Activated naive CD4-positive, alpha-beta T cell treated with anti-CD3 and anti-CD28 coated beads, Interleukin-2, amount 50 U/mL, for 24 hours (primary cell): Measurements from ENCODE around the gene C6orf52.

ENCODE experiments used
- H3K27ac Mint-ChIP-seq: one replicate; pipeline ENCODE4 v1.8.0; 2021; ENCODE audit warnings: mild to moderate bottlenecking, mixed read lengths
- H3K27me3 Mint-ChIP-seq: one replicate; pipeline ENCODE4 v1.8.0; 2021; ENCODE audit warnings: mixed read lengths
- H3K36me3 Mint-ChIP-seq: one replicate; pipeline ENCODE4 v1.8.0; 2021; ENCODE audit warnings: mixed read lengths
- H3K4me1 Mint-ChIP-seq: one replicate; pipeline ENCODE4 v1.8.0; 2021; ENCODE audit warnings: mixed read lengths
- H3K4me3 Mint-ChIP-seq: one replicate; pipeline ENCODE4 v1.8.0; 2021; ENCODE audit warnings: mild to moderate bottlenecking, mixed read lengths
- H3K9me3 Mint-ChIP-seq: one replicate; pipeline ENCODE4 v1.8.0; 2021; ENCODE audit warnings: mixed read lengths

Gene C6orf52

GRCh38 chr6:10633216-10633615, 61.2 kb downstream of the C6orf52 start:
- H3K9me3 Mint-ChIP-seq, result no peaks in the 10 kb centered on the region
- no peaks in the 10 kb centered on the region for H3K36me3 Mint-ChIP-seq
- H3K4me3 Mint-ChIP-seq, result no peak overlapping the region
- H3K4me1 Mint-ChIP-seq, result no peaks in the 10 kb centered on the region
- no peak overlapping the region for H3K27ac Mint-ChIP-seq
- peaks cover 3% of the 10 kb centered on the region for H3K27me3 Mint-ChIP-seq

DNA sequence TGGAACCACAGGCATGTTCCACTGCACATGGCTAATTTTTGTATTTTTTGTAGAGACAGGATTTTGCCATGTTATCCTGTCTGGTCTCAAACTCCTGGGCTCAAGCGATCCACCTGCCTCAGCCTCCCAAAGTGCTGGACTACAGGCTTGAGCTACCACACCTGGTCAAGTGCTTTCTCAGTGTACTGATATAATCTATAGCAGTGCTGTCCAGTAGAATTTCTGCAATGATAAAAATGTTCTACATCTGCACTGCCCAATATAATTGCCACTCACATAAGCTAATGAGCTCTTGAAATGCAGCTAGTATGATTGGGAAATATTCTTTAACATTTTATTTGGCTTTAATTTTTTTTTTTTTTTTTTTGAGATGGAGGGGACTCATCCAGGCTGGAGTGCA, 64.2 kb downstream of the C6orf52 start:
- H3K4me1 Mint-ChIP-seq, result no peaks in the 10 kb centered on the region
- H3K27ac Mint-ChIP-seq, result no peak overlapping the region
- no peaks in the 10 kb centered on the region for H3K9me3 Mint-ChIP-seq
- H3K4me3 Mint-ChIP-seq, result no peak overlapping the region
- H3K36me3 Mint-ChIP-seq, result peaks cover 2% of the 10 kb centered on the region
- H3K27me3 Mint-ChIP-seq, result no peaks in the 10 kb centered on the region

GRCh38 chr6:10627800-10628199, 66.6 kb downstream of the C6orf52 start:
- Mint-ChIP-seq H3K4me3 (no peak overlapping the region), H3K4me1 (no peaks in the 10 kb centered on the region), H3K27ac (no peak overlapping the region), H3K36me3 (peaks cover 14% of the 10 kb centered on the region), H3K27me3 (no peaks in the 10 kb centered on the region), H3K9me3 (no peaks in the 10 kb centered on the region)

GRCh38 chr6:10626154-10626741, 68.2 kb downstream of the C6orf52 start:
- H3K9me3 Mint-ChIP-seq, result no peaks in the 10 kb centered on the region
- peaks cover 22% of the 10 kb centered on the region for H3K36me3 Mint-ChIP-seq
- no peak overlapping the region for H3K4me3 Mint-ChIP-seq
- H3K27me3 Mint-ChIP-seq, result no peaks in the 10 kb centered on the region
- H3K27ac Mint-ChIP-seq, result no peak overlapping the region
- H3K4me1 Mint-ChIP-seq, result no peaks in the 10 kb centered on the region

- Mint-ChIP-seq H3K36me3 (peaks cover 22% of the 10 kb centered on the region), H3K27ac (no peak overlapping the region), H3K27me3 (no peaks in the 10 kb centered on the region)
These were observed 69.6 kb downstream of the C6orf52 start for GRCh38 chr6:10624836-10625235.

GRCh38 chr6:10621847-10622246, 72.6 kb downstream of the C6orf52 start:
- no peaks in the 10 kb centered on the region for H3K9me3 Mint-ChIP-seq
- H3K27me3 Mint-ChIP-seq, result no peaks in the 10 kb centered on the region
- H3K4me3 Mint-ChIP-seq, result no peak overlapping the region
- peaks cover 22% of the 10 kb centered on the region for H3K36me3 Mint-ChIP-seq
- no peaks in the 10 kb centered on the region for H3K4me1 Mint-ChIP-seq
- H3K27ac Mint-ChIP-seq, result no peak overlapping the region

More at GRCh38 chr6:10624836-10625235, 69.6 kb downstream of the C6orf52 start:
- Mint-ChIP-seq H3K9me3 (no peaks in the 10 kb centered on the region), H3K4me1 (no peaks in the 10 kb centered on the region), H3K4me3 (no peak overlapping the region)
